K562 (cell line): ENCODE data around the gene GNG3. TPM values are rescaled to one million over a fixed set of nuclear protein-coding genes. Genes with fewer than 3 reads are reported as not detected.

Source experiments
- ATAC-seq: fragments of 200-7000 bp; cut with Tn5 transposase; 3 replicates; pipeline ENCODE4 v1.9.1; 2020; ENCODE audit warnings: moderate library complexity
- BruUV-seq: library from RNA; stranded (reverse); fragments of 400-500 nt; replicated peaks from 2 replicates; lab custom pipeline; 2021; lab: Mats Ljungman, UMichigan
- CTCF ChIA-PET: fragments of 300-600 bp; formaldehyde crosslinking; extraction: SDS; loops from one replicate; lab custom pipeline; 2021; ENCODE audit warnings: low intra/inter-chr PET ratio; lab: Yijun Ruan, JAX
- POLR2A ChIA-PET: fragments of 300-600, 350-650 bp; sonication (Branson Sonifier 250); formaldehyde crosslinking; extraction: SDS; loops from one replicate; lab custom pipeline; 2021; ENCODE audit warnings: antibody characterized with exemption, inconsistent platforms; lab: Yijun Ruan, JAX
- DNase-seq, 4 experiments: peaks; one replicate each; pipeline versions ENCODE4 v3.0.0 to v3.0.0-alpha.2; 2011 to 2018; ENCODE audit warnings: low spot score in 3 of 4, mixed read lengths in 3 of 4; ENCODE audit errors: extremely low read depth in 1 of 4
- FAIRE-seq: peaks from 2 replicates; lab custom pipeline; 2011; peaks lifted over from hg19 to GRCh38; lab: Jason Lieb, UNC
- H2AFZ ChIP-seq: 2 replicates; pipeline ENCODE4 v1.6.0; 2011; ENCODE audit warnings: low read depth, low read length, control low read depth, inconsistent platforms
- H3K27ac ChIP-seq: fragments of 200-600 bp; 3 replicates; pipeline ENCODE4 v1.8.0; 2011; ENCODE audit warnings: low read depth, mild to moderate bottlenecking, control low read depth, inconsistent platforms, low read length, moderate library complexity, mixed read lengths; ENCODE audit errors: extremely low read depth
- H3K27me3 ChIP-seq, 2 experiments: fragments of 300-600 bp in 1 of 2; 2 replicates in 1 of 2; 3 replicates in 1 of 2; pipeline versions ENCODE4 v1.6.0 to v1.8.0; 2011; ENCODE audit warnings: inconsistent platforms in 2 of 2, low read length in 2 of 2, mild to moderate bottlenecking in 1 of 2, mixed read lengths in 1 of 2, moderate library complexity in 1 of 2; ENCODE audit not compliant: control insufficient read depth in 2 of 2, insufficient read depth in 2 of 2
- H3K36me3 ChIP-seq: fragments of 300-600 bp; 3 replicates; pipeline ENCODE4 v1.8.0; 2011; ENCODE audit warnings: mild to moderate bottlenecking, low read length, inconsistent platforms; ENCODE audit not compliant: control insufficient read depth, insufficient read depth
- H3K4me1 ChIP-seq, 2 experiments: fragments of 200-600 bp in 1 of 2; replicated peaks in 1 of 2; 2 replicates in 1 of 2; 3 replicates in 1 of 2; pipeline versions ENCODE4 v1.5.1 to v1.8.0; 2011; ENCODE audit warnings: inconsistent platforms in 2 of 2, low read length in 2 of 2, mild to moderate bottlenecking in 1 of 2, mixed read lengths in 1 of 2, moderate library complexity in 1 of 2; ENCODE audit not compliant: control insufficient read depth in 2 of 2, insufficient read depth in 2 of 2
- H3K4me2 ChIP-seq: 2 replicates; pipeline ENCODE4 v1.6.1; 2011; ENCODE audit warnings: low read length, control low read depth, inconsistent platforms, mixed read lengths; ENCODE audit not compliant: insufficient read depth
- H3K4me3 ChIP-seq: fragments of 200-600 bp; sonication (generic), shearing (Covaris generic); 2 replicates; pipeline ENCODE4 v1.5.1; 2016; ENCODE audit warnings: control low read depth, inconsistent platforms
- H3K79me2 ChIP-seq: fragments of 200-600 bp; 3 replicates; pipeline ENCODE4 v1.8.0; 2011; ENCODE audit warnings: low read length, inconsistent platforms; ENCODE audit not compliant: control insufficient read depth, insufficient read depth
- H3K9ac ChIP-seq, 2 experiments: 2 replicates each; pipeline versions ENCODE4 v1.6.0 to v1.6.1; 2011; ENCODE audit warnings: low read depth in 2 of 2, low read length in 2 of 2, control low read depth in 1 of 2, inconsistent platforms in 1 of 2, mild to moderate bottlenecking in 1 of 2, mixed read lengths in 1 of 2; ENCODE audit not compliant: insufficient read depth in 1 of 2
- H3K9me1 ChIP-seq: one replicate; pipeline ENCODE4 v1.6.0; 2011; ENCODE audit warnings: inconsistent platforms, mild to moderate bottlenecking, low read length, moderate library complexity; ENCODE audit not compliant: control insufficient read depth, insufficient read depth
- H3K9me3 ChIP-seq: replicated peaks from 2 replicates; pipeline ENCODE4 v1.5.1; 2011; ENCODE audit warnings: low read depth, low read length, inconsistent platforms; ENCODE audit not compliant: control insufficient read depth, insufficient read depth
- H4K20me1 ChIP-seq: replicated peaks from 2 replicates; pipeline ENCODE4 v1.6.1; 2011; ENCODE audit warnings: low read length, inconsistent platforms, mixed read lengths; ENCODE audit not compliant: control insufficient read depth, insufficient read depth
- ATF1 ChIP-seq, 2 experiments: fragments of 450-650 bp in 1 of 2; IDR thresholded peaks; 2 replicates each; pipeline ENCODE4 v1.6.1; 2016; ENCODE audit warnings: missing compliant biosample characterization in 1 of 2, missing genetic modification characterization in 1 of 2
- CBX1 ChIP-seq: sonication (generic); IDR thresholded peaks from 2 replicates; pipeline ENCODE4 v1.6.1; 2016; ENCODE audit warnings: antibody characterized with exemption, low read depth, mild to moderate bottlenecking
- GTF2A2 ChIP-seq: IDR thresholded peaks from 2 replicates; pipeline ENCODE4 v1.6.1; 2016; ENCODE audit warnings: mild to moderate bottlenecking, missing genetic modification characterization, missing compliant biosample characterization
- MYC ChIP-seq, 2 experiments: fragments of 250-450 bp in 1 of 2; sonication (Bioruptor Pico) in 1 of 2; IDR thresholded peaks; 2 replicates each; pipeline versions ENCODE4 v1.5.1 to v1.6.1; 2012 to 2021; ENCODE audit warnings: low read depth in 2 of 2, borderline replicate concordance in 1 of 2, improper control_type of control experiment in 1 of 2, low read length in 1 of 2, mild to moderate bottlenecking in 1 of 2, moderate library complexity in 1 of 2
- NFATC3 ChIP-seq: fragments of 450-650 bp; IDR thresholded peaks from 2 replicates; pipeline ENCODE4 v1.6.1; 2017; ENCODE audit warnings: mild to moderate bottlenecking
- POLR2B ChIP-seq: fragments of 450-650 bp; IDR thresholded peaks from 2 replicates; pipeline ENCODE4 v1.6.1; 2018; ENCODE audit warnings: low read depth; ENCODE audit not compliant: partially characterized antibody
- POLR2G ChIP-seq: fragments of 200-400 bp; formaldehyde crosslinking; IDR thresholded peaks from 2 replicates; pipeline ENCODE4 v1.6.1; 2017; ENCODE audit warnings: low read depth, mild to moderate bottlenecking, antibody characterized with exemption, low read length, moderate library complexity
- SAFB ChIP-seq: fragments of 200-400 bp; formaldehyde crosslinking; IDR thresholded peaks from 2 replicates; pipeline ENCODE4 v1.6.1; 2017; ENCODE audit warnings: low read depth, low read length, borderline replicate concordance
- SIN3A ChIP-seq, 2 experiments: fragments of 150-350 bp in 1 of 2; IDR thresholded peaks; 2 replicates each; pipeline ENCODE4 v1.6.1; 2011 to 2016; ENCODE audit warnings: borderline replicate concordance in 2 of 2, low read depth in 2 of 2, low read length in 2 of 2, mild to moderate bottlenecking in 2 of 2, moderate library complexity in 2 of 2; ENCODE audit not compliant: control insufficient read depth in 1 of 2
- TAF15 ChIP-seq: fragments of 200-400 bp; formaldehyde crosslinking; IDR thresholded peaks from 2 replicates; pipeline ENCODE4 v1.6.1; 2017; ENCODE audit warnings: mild to moderate bottlenecking, low read depth, low read length, moderate library complexity
- ZFP30 ChIP-seq: fragments of 250-450 bp; sonication (Bioruptor Pico); IDR thresholded peaks from 2 replicates; pipeline ENCODE4 v1.8.0; 2022; ENCODE audit warnings: moderate library complexity, mild to moderate bottlenecking, inconsistent platforms, borderline replicate concordance
- ZNF311 ChIP-seq: fragments of 250-450 bp; sonication (Bioruptor Pico); IDR thresholded peaks from 2 replicates; pipeline ENCODE4 v1.4.0; 2020; ENCODE audit warnings: mild to moderate bottlenecking, moderate library complexity
- WGBS: fragments of 100-300 bp; shearing (Covaris generic); methylation state at CpG from one replicate; pipeline ENCODE4 v1.1.6; 2016; ENCODE audit warnings: low coverage, mixed read lengths; ENCODE audit not compliant: insufficient coverage; ENCODE audit errors: missing lambda C conversion rate; 5-methylcytosine and 5-hydroxymethylcytosine counted together
- in situ Hi-C: fragments of 300-500 bp; cut with MboI; formaldehyde crosslinking; loops from 4 replicates; pipeline ENCODE4 v1.15.0; 2018; ENCODE audit warnings: inconsistent platforms, mixed read lengths
- intact Hi-C: fragments of 100-400 bp; cut with micrococcal nuclease; formaldehyde crosslinking; loops from 2 replicates; pipeline ENCODE4 v1.14.2; 2022
- polyA plus RNA-seq, 8 experiments: library from polyadenylated mRNA; depleted of rRNA in 4 of 8; stranded (reverse) in 5 of 8; unstranded in 3 of 8; fragments of >200 nt; fragmentation: Nextera tagmentation in 2 of 8; fragmentation: Illumina TruSeq in 1 of 8; extraction: Ambion mirVana in 2 of 8; extraction: Trizol in 1 of 8; gene quantifications; 2 replicates each; pipeline versions ENCODE4 v1.2.1 to v1.2.3, GENCODE V29; 2011 to 2014; ENCODE audit warnings: inconsistent platforms in 1 of 8, missing spikeins in 1 of 8
- total RNA-seq, 7 experiments: library from RNA; depleted of rRNA in 6 of 7; stranded (reverse); fragments of >200 nt in 6 of 7; fragmentation: Illumina TruSeq in 2 of 7; extraction: Trizol in 2 of 7; gene quantifications; 2 replicates each; pipeline versions ENCODE4 v1.2.1 to v1.2.3, GENCODE V29; 2011 to 2021; ENCODE audit warnings: low replicate concordance in 1 of 7
- TF ChIP-seq, protein P1 (sequence below): fragments of 450-650 bp; IDR thresholded peaks from 2 replicates; pipeline ENCODE4 v1.6.1; 2014; ENCODE audit warnings: low read depth, mild to moderate bottlenecking, moderate library complexity, borderline replicate concordance
- TF ChIP-seq, protein P2 (sequence below): fragments of 250-450 bp; sonication (Bioruptor Pico); IDR thresholded peaks from 2 replicates; pipeline ENCODE4 v1.5.0; 2021; ENCODE audit warnings: mild to moderate bottlenecking, moderate library complexity

The GNG3 gene
- total and polyA plus RNA-seq, 9 of the 15 experiments (the other 6 are each of a cell fraction or from before 2014, with no cell fraction given), result 0.07 TPM; not detected in 8

DNA sequence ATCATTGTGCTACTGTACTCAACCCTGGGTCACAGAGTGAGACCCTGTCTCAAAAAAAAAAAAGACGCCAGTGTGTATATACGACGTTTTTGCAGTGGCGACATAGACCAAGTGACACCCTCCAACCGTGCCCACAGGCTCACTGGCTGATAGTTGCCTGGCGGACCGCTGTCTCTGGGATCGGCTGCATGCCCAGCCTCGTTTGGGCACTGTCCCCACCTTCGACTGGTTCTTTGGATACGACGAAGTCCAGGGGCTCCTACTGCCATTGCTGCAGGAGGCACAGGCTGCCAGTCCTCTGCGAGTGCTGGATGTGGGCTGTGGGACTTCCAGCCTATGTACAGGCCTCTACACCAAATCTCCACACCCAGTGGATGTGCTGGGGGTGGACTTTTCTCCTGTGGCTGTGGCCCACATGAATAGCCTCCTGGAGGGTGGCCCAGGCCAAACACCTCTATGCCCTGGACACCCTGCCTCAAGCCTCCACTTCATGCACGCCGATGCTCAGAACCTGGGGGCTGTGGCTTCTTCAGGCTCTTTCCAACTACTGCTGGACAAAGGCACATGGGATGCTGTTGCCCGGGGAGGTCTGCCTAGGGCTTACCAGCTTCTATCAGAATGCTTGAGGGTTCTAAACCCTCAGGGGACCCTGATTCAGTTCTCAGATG lies 41.1 kb upstream of the GNG3 start:
- FAIRE-seq, result no peak
- TF ChIP-seq POLR2G, result peak; percentile 45
- TF ChIP-seq, protein P1, sequence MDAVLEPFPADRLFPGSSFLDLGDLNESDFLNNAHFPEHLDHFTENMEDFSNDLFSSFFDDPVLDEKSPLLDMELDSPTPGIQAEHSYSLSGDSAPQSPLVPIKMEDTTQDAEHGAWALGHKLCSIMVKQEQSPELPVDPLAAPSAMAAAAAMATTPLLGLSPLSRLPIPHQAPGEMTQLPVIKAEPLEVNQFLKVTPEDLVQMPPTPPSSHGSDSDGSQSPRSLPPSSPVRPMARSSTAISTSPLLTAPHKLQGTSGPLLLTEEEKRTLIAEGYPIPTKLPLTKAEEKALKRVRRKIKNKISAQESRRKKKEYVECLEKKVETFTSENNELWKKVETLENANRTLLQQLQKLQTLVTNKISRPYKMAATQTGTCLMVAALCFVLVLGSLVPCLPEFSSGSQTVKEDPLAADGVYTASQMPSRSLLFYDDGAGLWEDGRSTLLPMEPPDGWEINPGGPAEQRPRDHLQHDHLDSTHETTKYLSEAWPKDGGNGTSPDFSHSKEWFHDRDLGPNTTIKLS, result no peak
- no peak for TF ChIP-seq SAFB
- no peak for TF ChIP-seq ZNF311 (CRISPR knock-in tag)
- no peak for TF ChIP-seq ATF1 (CRISPR knock-in tag; IDR thresholded peaks at IDR 0.05)
- TF ChIP-seq ATF1 (tag; IDR thresholded peaks at IDR 0.05), result no peak
- TF ChIP-seq GTF2A2, result no peak
- no peak for TF ChIP-seq POLR2B
- TF ChIP-seq, protein P2, sequence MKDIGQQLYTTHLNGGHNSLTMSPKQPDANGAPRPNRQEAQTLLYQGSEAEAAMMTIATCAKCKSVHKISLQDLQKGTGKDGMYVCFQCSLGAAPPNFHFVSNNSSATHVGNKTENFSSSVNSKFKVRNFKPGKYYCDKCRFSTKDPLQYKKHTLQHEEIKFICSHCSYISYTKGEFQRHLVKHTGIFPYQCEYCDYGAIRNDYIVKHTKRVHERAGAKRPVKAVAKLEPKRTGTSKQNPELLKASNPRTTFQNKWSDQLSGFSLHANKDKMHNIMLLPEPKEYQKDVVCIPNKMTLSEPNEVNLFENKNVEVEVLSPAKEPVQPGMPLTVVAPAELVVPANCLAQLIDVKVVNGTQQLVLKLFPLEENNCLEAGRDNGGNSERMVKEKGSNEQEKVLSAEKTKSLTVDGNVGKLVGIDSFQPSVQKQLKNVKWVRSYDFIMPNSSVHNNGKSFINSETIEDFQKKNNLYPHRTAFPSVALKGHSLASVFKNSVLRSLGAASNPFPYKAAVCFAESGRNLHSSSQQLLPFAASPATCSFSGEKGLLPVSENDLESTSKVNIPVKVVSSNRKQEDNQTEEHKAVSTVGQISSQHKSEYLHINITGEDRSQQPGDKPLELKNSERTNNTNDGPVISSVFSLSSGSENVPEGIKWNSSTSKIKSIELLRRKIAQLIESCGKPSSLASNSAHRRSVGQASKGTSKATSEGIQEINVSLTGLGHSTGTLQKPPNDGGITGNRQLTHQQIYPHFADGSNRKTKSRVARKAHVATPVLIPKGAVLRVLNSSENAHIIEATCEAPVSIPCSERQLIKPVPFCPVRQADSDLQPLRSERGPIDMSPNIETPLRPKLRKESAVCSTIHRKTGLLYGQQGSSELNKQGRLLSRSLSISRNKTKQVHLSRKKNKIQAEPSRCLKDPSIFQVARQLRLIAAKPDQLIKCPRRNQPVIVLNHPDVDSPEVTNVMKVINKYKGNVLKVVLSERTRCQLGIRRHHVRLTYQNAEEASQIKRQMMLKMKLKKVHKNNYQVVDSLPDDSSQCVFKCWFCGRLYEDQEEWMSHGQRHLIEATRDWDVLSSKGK (CRISPR knock-in tag), result no peak
- no peak for TF ChIP-seq TAF15
- TF ChIP-seq NFATC3, result no peak
- no peak for TF ChIP-seq ZFP30 (CRISPR knock-in tag)
- TF ChIP-seq MYC (IDR thresholded peaks at IDR 0.05; ENCODE audit: low read depth, low read length), result peak; percentile 16; the same call in 1 of the 2 replicates
- TF ChIP-seq MYC (CRISPR knock-in tag; IDR thresholded peaks at IDR 0.05; ENCODE audit: borderline replicate concordance, low read depth), result 0 out of 2 replicates have a peak, but pooled peaks have one; percentile 39
- TF ChIP-seq CBX1, result 0 out of 2 replicates have a peak, but pooled peaks have one; percentile 36
- 0 out of 4 replicates have a peak, but pooled peaks of 1 of the 2 experiments have one; percentile 7 for TF ChIP-seq SIN3A (IDR thresholded peaks at IDR 0.05; ENCODE audit: borderline replicate concordance in 2 of 2, control insufficient read depth in 1 of 2, low read depth in 2 of 2, low read length in 2 of 2)

More for the DNA sequence above, 41.1 kb upstream of the GNG3 start:
- peaks cover 53% of the 10 kb centered on the region for H3K36me3 ChIP-seq
- in situ Hi-C loops, result no loop called here
- POLR2A ChIA-PET, result interaction anchor here (0.5 to 8.8 kb wide), 33 partner anchors 9 to 296 kb away, joined by 3 to 161 read pairs (median 11); partner anchors contain the start of genes B3GAT3, EEF1G, EML3 and GANAB
- 2% methylated on average over 16 of the region's 16 CpGs for WGBS
- peak overlapping the region; percentile 73 for H3K4me3 ChIP-seq
- no peak overlapping the region for H2AFZ ChIP-seq
- H3K27me3 ChIP-seq, result no peaks in the 10 kb centered on the region
- CTCF ChIA-PET, result interaction anchor here (0.7 kb wide), 1 partner anchor 34 kb away, joined by 3 read pairs; no protein-coding TSS in a partner anchor
- intact Hi-C loops, result loop anchor here (5.0 kb wide), 1 partner anchor 176 kb away; no protein-coding TSS in a partner anchor
- H3K9me1 ChIP-seq, result no peaks in the 10 kb centered on the region
- peak in 2 of 4 experiments; percentile 19 to 20 for DNase-seq
- H3K4me1 ChIP-seq, result peaks cover 19 to 41% of the 10 kb centered on the region in 2 experiments; a peak in 4 of 5 replicates
- H4K20me1 ChIP-seq, result peaks cover 7% of the 10 kb centered on the region; the same call in 1 of the 2 replicates
- no peaks in the 10 kb centered on the region for H3K9me3 ChIP-seq
- peak overlapping the region; percentile 97 for H3K4me2 ChIP-seq
- peaks cover 88% of the 10 kb centered on the region for H3K79me2 ChIP-seq
- peak; percentile 2 for ATAC-seq
- H3K9ac ChIP-seq, result peak overlapping the region; percentile 85 to 100
- BruUV-seq, result no TSS peak
- peak overlapping the region; percentile 72 for H3K27ac ChIP-seq
